Heart left ventricle (tissue), 13 donors: ENCODE measurements around the gene CASP8.

Experiments used
- CTCF ChIP-seq, 12 donors: fragments of 200-600 bp; sonication (generic) in 4 of 12; IDR thresholded peaks; one replicate each; pipeline versions ENCODE4 v1.5.0 to v1.8.0; 2018 to 2022; ENCODE audit warnings: antibody characterized with exemption in 12 of 12, mild to moderate bottlenecking in 5 of 12
- POLR2A ChIP-seq, 2 donors: fragments of 450-650 bp; IDR thresholded peaks; one replicate each; pipeline ENCODE4 v1.6.1; 2017; ENCODE audit warnings: antibody characterized with exemption in 2 of 2, mild to moderate bottlenecking in 2 of 2, moderate library complexity in 2 of 2
- donor health status: ischemic (EF 13 %, LVEDD 7.1; RV severe dilation, severe dysfunction).
- donor health status: DM: no; HTN: yes; CAD: no.
- donor health status: DM: no; HTN: no; CAD: no.
- donor health status: ischemic (EF 25% LVEDD 6.9; RV normal size, moderate dysfunction).
- donor health status: ischemic (EF 25% LVEDD 5.7; RV mildly dilated, moderate dysfunction).
- donor health status: ischemic (EF 35%, LVEDD 5.7; RV mildly dilated, moderate dysfunction).
- donor health status: nonischemic (EF 11% LVEDD 7.7; RV severe dilation, severe dysfunction).
- donor health status: DM: yes; HTN: yes; CAD: no.
- donor health status: PGD.
- donor health status: ischemic (EF 29% LVEDD 5.4; RV normal size, mild dysfunction).
- donor health status: nonischemic (EF 23%, LVEDD 6.1; RV moderate dilation, normal function).

- TF ChIP-seq POLR2A (IDR thresholded peaks at IDR 0.05) (no peak), CTCF (IDR thresholded peaks at IDR 0.05) (no peak)
These were observed 17.6 kb upstream of the CASP8 start for GRCh38 chr2:201242571-201243277.
